H1 (cell line): ENCODE data around the gene DDX42. TPM values are rescaled to one million over a fixed set of nuclear protein-coding genes. Genes with fewer than 3 reads are reported as not detected.
A peak's percentile ranks its signal among the peaks of the same experiment; 100 is the strongest.
"Not testable (repeated sequence)": the region's sequence is repeated elsewhere in the genome, so short reads cannot be mapped to it uniquely, and the experiment has no call there.

Experiments used
- CTCF ChIA-PET: fragments of 300-600 bp; sonication (Branson Sonifier 250); formaldehyde crosslinking; loops from one replicate; lab custom pipeline; 2021; ENCODE audit not compliant: partially characterized antibody; lab: Charles Lee
- POLR2A ChIA-PET: fragments of 300-600 bp; sonication (Branson Sonifier 250); formaldehyde crosslinking; loops from one replicate; lab custom pipeline; 2021; ENCODE audit warnings: inconsistent platforms; ENCODE audit not compliant: partially characterized antibody; lab: Charles Lee
- DNase-seq, 2 experiments: peaks; one replicate each; pipeline versions ENCODE4 v3.0.0 to v3.0.0-alpha.2; 2010 to 2022; ENCODE audit warnings: low spot score in 2 of 2, low read depth in 1 of 2, mixed read lengths in 1 of 2
- FAIRE-seq: peaks from 2 replicates; lab custom pipeline; 2011; peaks lifted over from hg19 to GRCh38; lab: Jason Lieb, UNC
- H2AFZ ChIP-seq: 2 replicates; pipeline ENCODE4 v1.8.1; 2012; ENCODE audit warnings: low read length, inconsistent platforms
- H2AK5ac ChIP-seq: 2 replicates; pipeline ENCODE4 v1.6.1; 2013; ENCODE audit warnings: low read depth, low read length
- H2BK120ac ChIP-seq: replicated peaks from 2 replicates; pipeline ENCODE3; 2013; ENCODE audit warnings: low read depth, low read length, inconsistent platforms
- H2BK12ac ChIP-seq: 2 replicates; pipeline ENCODE4 v1.6.1; 2013; ENCODE audit warnings: low read depth, low read length
- H2BK15ac ChIP-seq: 2 replicates; pipeline ENCODE4 v1.6.1; 2013; ENCODE audit warnings: low read length
- H2BK20ac ChIP-seq: 2 replicates; pipeline ENCODE4 v1.6.1; 2013; ENCODE audit warnings: low read length
- H2BK5ac ChIP-seq: 2 replicates; pipeline ENCODE4 v1.6.1; 2013; ENCODE audit warnings: low read depth, low read length
- H3K14ac ChIP-seq: 2 replicates; pipeline ENCODE4 v1.6.1; 2013; ENCODE audit warnings: inconsistent platforms; ENCODE audit not compliant: insufficient read length
- H3K18ac ChIP-seq: 2 replicates; pipeline ENCODE4 v1.6.1; 2013; ENCODE audit warnings: low read length; ENCODE audit errors: extremely low read depth
- H3K23ac ChIP-seq: 2 replicates; pipeline ENCODE4 v1.6.1; 2013; ENCODE audit warnings: inconsistent platforms; ENCODE audit not compliant: insufficient read length
- H3K23me2 ChIP-seq: 2 replicates; pipeline ENCODE4 v1.6.1; 2013; ENCODE audit warnings: low read depth, low read length
- H3K27ac ChIP-seq: 2 replicates; pipeline ENCODE4 v1.6.1; 2011; ENCODE audit warnings: low read depth, low read length, inconsistent platforms
- H3K27me3 ChIP-seq, 4 experiments: replicated peaks in 1 of 4; 1 replicate in 1 of 4; 2 replicates in 3 of 4; pipeline versions ENCODE4 v1.6.1 to v1.8.1; 2011 to 2013; ENCODE audit warnings: low read length in 3 of 4, mild to moderate bottlenecking in 3 of 4, inconsistent platforms in 2 of 4, mixed read lengths in 2 of 4, moderate library complexity in 1 of 4; ENCODE audit not compliant: control insufficient read depth in 3 of 4, insufficient read depth in 3 of 4; ENCODE audit errors: extremely low read depth in 1 of 4
- H3K36me3 ChIP-seq, 4 experiments: 2 replicates each; pipeline versions ENCODE4 v1.6.1 to v1.8.1; 2011 to 2013; ENCODE audit warnings: mild to moderate bottlenecking in 4 of 4, low read length in 3 of 4, moderate library complexity in 2 of 4, control low read depth in 1 of 4, inconsistent platforms in 1 of 4; ENCODE audit not compliant: insufficient read depth in 4 of 4, control insufficient read depth in 2 of 4
- H3K4ac ChIP-seq: replicated peaks from 2 replicates; pipeline ENCODE3; 2013; ENCODE audit warnings: low read length, low read depth, mixed read lengths, inconsistent platforms; ENCODE audit not compliant: insufficient read length
- H3K4me1 ChIP-seq, 4 experiments: replicated peaks in 1 of 4; 1 replicate in 1 of 4; 2 replicates in 3 of 4; pipeline versions ENCODE4 v1.6.1 to v1.8.1; 2011 to 2013; ENCODE audit warnings: low read length in 3 of 4, inconsistent platforms in 2 of 4, mixed read lengths in 1 of 4; ENCODE audit not compliant: insufficient read depth in 4 of 4, control insufficient read depth in 3 of 4
- H3K4me2 ChIP-seq, 2 experiments: 2 replicates each; pipeline versions ENCODE4 v1.6.1 to v1.8.1; 2011 to 2013; ENCODE audit warnings: low read depth in 2 of 2, low read length in 2 of 2, control low read depth in 1 of 2, inconsistent platforms in 1 of 2, mild to moderate bottlenecking in 1 of 2; ENCODE audit not compliant: insufficient read depth in 1 of 2
- H3K4me3 ChIP-seq, 4 experiments: fragments of 200-600, 300-600 bp in 1 of 4; sonication (generic), shearing (Covaris generic), sonication (Bioruptor Twin) in 1 of 4; 2 replicates each; pipeline versions ENCODE4 v1.5.1 to v1.8.1; 2011 to 2016; ENCODE audit warnings: low read length in 4 of 4, low read depth in 3 of 4, control low read depth in 2 of 4, inconsistent platforms in 2 of 4, mild to moderate bottlenecking in 2 of 4, mixed read lengths in 1 of 4, moderate library complexity in 1 of 4; ENCODE audit not compliant: insufficient read depth in 2 of 4; ENCODE audit errors: extremely low read depth in 1 of 4
- H3K56ac ChIP-seq: replicated peaks from 2 replicates; pipeline ENCODE3; 2013; ENCODE audit warnings: low read depth, mild to moderate bottlenecking, mixed read lengths, low read length, inconsistent platforms; ENCODE audit not compliant: insufficient read length
- H3K79me1 ChIP-seq: 2 replicates; pipeline ENCODE4 v1.6.1; 2013; ENCODE audit warnings: low read depth, low read length, control low read depth
- H3K79me2 ChIP-seq, 2 experiments: 2 replicates each; pipeline versions ENCODE4 v1.6.1 to v1.8.1; 2012 to 2013; ENCODE audit warnings: low read length in 2 of 2, mild to moderate bottlenecking in 2 of 2, inconsistent platforms in 1 of 2; ENCODE audit not compliant: insufficient read depth in 2 of 2, control insufficient read depth in 1 of 2
- H3K9ac ChIP-seq, 4 experiments: replicated peaks in 1 of 4; 1 replicate in 1 of 4; 2 replicates in 3 of 4; pipeline versions ENCODE4 v1.6.1 to v1.8.1; 2011 to 2013; ENCODE audit warnings: low read depth in 3 of 4, low read length in 3 of 4, control low read depth in 2 of 4, mild to moderate bottlenecking in 2 of 4, moderate library complexity in 2 of 4, inconsistent platforms in 1 of 4; ENCODE audit errors: extremely low read depth in 1 of 4
- H3K9me3 ChIP-seq, 2 experiments: 2 replicates each; pipeline versions ENCODE4 v1.6.1 to v1.8.1; 2012 to 2013; ENCODE audit warnings: mild to moderate bottlenecking in 2 of 2, moderate library complexity in 2 of 2, control low read depth in 1 of 2, inconsistent platforms in 1 of 2, low read depth in 1 of 2, low read length in 1 of 2, mixed read lengths in 1 of 2; ENCODE audit not compliant: insufficient read depth in 2 of 2
- H4K20me1 ChIP-seq, 2 experiments: replicated peaks in 1 of 2; 2 replicates each; pipeline versions ENCODE3 to v1.8.1; 2011 to 2013; ENCODE audit warnings: inconsistent platforms in 2 of 2, low read length in 2 of 2, mild to moderate bottlenecking in 1 of 2; ENCODE audit not compliant: insufficient read depth in 2 of 2, control insufficient read depth in 1 of 2
- H4K5ac ChIP-seq: 2 replicates; pipeline ENCODE4 v1.6.1; 2013; ENCODE audit warnings: low read length, low read depth, mixed read lengths, inconsistent platforms; ENCODE audit not compliant: insufficient read length
- H4K8ac ChIP-seq: 2 replicates; pipeline ENCODE4 v1.8.0; 2013; ENCODE audit warnings: mild to moderate bottlenecking, moderate library complexity, low read length, inconsistent platforms; ENCODE audit not compliant: insufficient read depth; ENCODE audit errors: extremely low read depth
- H4K91ac ChIP-seq: replicated peaks from 2 replicates; pipeline ENCODE3; 2013; ENCODE audit warnings: low read length, mixed read lengths, inconsistent platforms; ENCODE audit not compliant: insufficient read length
- CHD2 ChIP-seq: IDR thresholded peaks from 2 replicates; pipeline ENCODE4 v1.6.1; 2012; ENCODE audit warnings: low read length, improper control_type of control experiment
- HDAC2 ChIP-seq, 2 experiments: fragments of 300-600 bp in 1 of 2; sonication (generic) in 1 of 2; IDR thresholded peaks; 2 replicates each; pipeline ENCODE4 v1.6.1; 2011 to 2012; ENCODE audit warnings: low read depth in 2 of 2, low read length in 2 of 2, mild to moderate bottlenecking in 2 of 2, moderate library complexity in 2 of 2, borderline replicate concordance in 1 of 2, inconsistent platforms in 1 of 2
- POLR2A ChIP-seq, 2 experiments: IDR thresholded peaks; 1 replicate in 1 of 2; 2 replicates in 1 of 2; pipeline ENCODE4 v1.6.1; 2011; ENCODE audit warnings: low read depth in 2 of 2, low read length in 2 of 2, mild to moderate bottlenecking in 2 of 2; ENCODE audit errors: control extremely low read depth in 1 of 2
- RFX5 ChIP-seq: IDR thresholded peaks from 2 replicates; pipeline ENCODE4 v1.6.1; 2011; ENCODE audit warnings: low read depth, low read length, improper control_type of control experiment, borderline replicate concordance
- WGBS, 2 experiments: shearing (Covaris generic) in 1 of 2; methylation state at CpG; one replicate each; pipeline versions ENCODE4 v1.1.6 to v1.1.7; 2013 to 2015; ENCODE audit warnings: low lambda C conversion rate in 2 of 2, mixed read lengths in 2 of 2, inconsistent platforms in 1 of 2, low coverage in 1 of 2, missing lambda C conversion rate in 1 of 2; ENCODE audit not compliant: insufficient replicate concordance in 2 of 2, insufficient coverage in 1 of 2, insufficient read length in 1 of 2; ENCODE audit errors: extremely low coverage in 1 of 2, missing lambda C conversion rate in 1 of 2; 5-methylcytosine and 5-hydroxymethylcytosine counted together
- polyA plus RNA-seq, 7 experiments: library from polyadenylated mRNA; depleted of rRNA in 3 of 7; stranded (reverse) in 5 of 7; unstranded in 2 of 7; fragments of >200 nt in 5 of 7; fragments of 200-250 nt in 2 of 7; gene quantifications; 1 replicate in 5 of 7; 2 replicates in 1 of 7; 4 replicates in 1 of 7; pipeline versions ENCODE4 v1.2.1 to v1.2.3, GENCODE V29; 2011 to 2013; ENCODE audit warnings: missing spikeins in 2 of 7, mixed read lengths in 2 of 7
- total RNA-seq: library from RNA; stranded (reverse); fragmentation: NEBNext Ultra II Directional; extraction: Animal tissue kit (Norgen Biotek cat#: 25700); gene quantifications from 2 replicates; pipeline ENCODE4 v1.2.1, GENCODE V29; 2021

The DDX42 gene
- total and polyA plus RNA-seq, 2 of the 8 experiments (the other 6 are each of a cell fraction or from before 2014, with no cell fraction given) = 40.6 to 114 TPM

DNA sequence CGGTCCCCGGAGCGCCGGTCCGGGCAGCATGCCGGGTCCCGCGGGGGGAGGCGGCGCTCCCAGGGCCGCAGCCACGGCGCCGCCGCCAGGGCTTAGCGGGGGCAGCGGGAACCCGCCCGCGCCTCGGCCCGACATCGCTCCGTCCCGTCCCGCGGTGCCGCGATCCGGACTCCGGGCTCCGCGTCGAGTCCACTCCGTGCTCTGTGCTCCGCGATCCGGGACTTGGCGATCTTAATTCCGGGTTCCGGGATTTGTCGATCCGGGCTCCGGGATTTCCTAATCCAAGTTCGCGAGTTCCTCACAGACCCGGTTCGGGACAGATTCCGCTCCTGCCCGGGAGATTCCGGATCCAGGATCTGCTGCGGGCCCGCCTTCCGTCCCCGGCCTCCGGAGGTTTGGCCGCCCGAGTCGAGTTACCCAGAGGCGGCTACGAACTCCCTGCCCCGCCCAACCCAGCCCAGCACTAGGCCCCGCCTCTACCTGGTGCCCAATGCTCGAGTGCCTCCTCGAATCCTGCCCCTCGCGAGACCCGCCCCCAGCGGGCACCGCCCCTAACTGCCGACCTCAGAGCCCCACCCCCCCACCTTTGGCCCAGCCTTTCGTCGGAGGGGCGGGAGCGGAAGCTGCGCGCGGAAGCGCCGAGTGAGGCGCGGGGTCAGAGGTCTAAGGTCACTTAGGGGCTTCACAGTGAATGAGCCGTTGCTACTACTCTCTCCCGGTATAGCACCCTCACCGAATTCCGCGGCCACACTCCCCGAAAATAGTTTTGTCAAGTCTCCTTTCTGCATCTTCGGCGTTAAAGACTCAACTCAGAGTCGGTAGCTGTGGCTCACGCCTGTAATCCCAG lies 68.8 kb downstream of the DDX42 start, which contains the start of gene SMARCD2 (continued):
- TF ChIP-seq RFX5 (peak; percentile 90), HDAC2 (IDR thresholded peaks at IDR 0.05; ENCODE audit: borderline replicate concordance in 1 of 2, low read depth in 2 of 2, low read length in 2 of 2) (no peak), POLR2A (IDR thresholded peaks at IDR 0.05; ENCODE audit: control extremely low read depth in 1 of 2, low read depth in 2 of 2, low read length in 2 of 2) (peak in 1 of 2 experiments; percentile 43; a peak in 1 of 3 replicates), CHD2 (peak; percentile 95)
- TF ChIP-seq, all 59 proteins: peak for 35

DNA sequence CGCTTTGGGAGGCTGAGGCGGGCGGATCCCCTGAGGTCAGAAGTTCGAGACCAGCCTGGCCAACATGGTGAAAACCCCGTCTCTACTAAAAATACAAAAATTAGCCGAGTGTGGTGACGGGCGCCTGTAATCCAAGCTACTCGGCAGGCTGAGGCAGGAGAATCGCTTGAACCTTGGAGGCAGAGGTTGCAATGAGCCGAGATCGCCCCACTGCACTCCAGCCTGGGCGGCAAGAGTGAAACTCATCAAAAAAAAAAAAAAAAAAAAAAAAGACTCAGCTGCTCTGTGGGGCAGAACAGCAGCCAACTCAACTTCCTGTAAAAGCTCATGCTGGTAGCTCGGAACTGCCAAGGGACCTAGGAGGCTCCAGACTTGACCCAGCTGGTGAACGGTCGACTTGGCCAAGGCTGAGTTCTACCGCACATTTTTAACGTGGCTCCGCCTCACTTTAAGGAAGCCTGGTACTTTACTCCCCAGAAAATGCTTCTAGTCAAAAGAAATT lies 69.5 kb downstream of the DDX42 start:
- not testable (repeated sequence) for H3K14ac ChIP-seq, H3K79me1 ChIP-seq, H3K9me3 ChIP-seq, H3K18ac ChIP-seq, H2BK5ac ChIP-seq, H3K27ac ChIP-seq, H3K9ac ChIP-seq, FAIRE-seq, H3K36me3 ChIP-seq, H2BK15ac ChIP-seq, H3K4ac ChIP-seq, H4K91ac ChIP-seq, H2AK5ac ChIP-seq, H2BK12ac ChIP-seq, H3K23ac ChIP-seq, DNase-seq, H3K23me2 ChIP-seq, H3K56ac ChIP-seq, H4K20me1 ChIP-seq, H2BK120ac ChIP-seq, H2BK20ac ChIP-seq
- Histone ChIP-seq H3K27me3 (peaks cover 0 to 23% (median 16%) of the 10 kb centered on the region in 4 experiments; a peak in 6 of 7 replicates), H3K4me3 (peak overlapping the region; percentile 59 to 97 (median 65)), H4K8ac (peak overlapping the region; percentile 54; the same call in 1 of the 2 replicates), H3K79me2 (peaks cover 11 to 25% of the 10 kb centered on the region in 2 experiments), H2AFZ (peak overlapping the region; percentile 43; the same call in 1 of the 2 replicates), H4K5ac (peak overlapping the region; percentile 23), H3K4me2 (peak overlapping the region; percentile 59), H3K4me1 (peaks cover 3 to 19% (median 19%) of the 10 kb centered on the region in 4 experiments)
- ChIA-PET POLR2A (interaction anchor here (0.9 to 27.8 kb wide), 3 partner anchors 10 to 70 kb away, joined by 3 to 593 read pairs (median 13); partner anchors contain the start of genes CCDC47, DDX42, FTSJ3 and PSMC5), CTCF (interaction anchor here (0.9 to 6.9 kb wide), 3 partner anchors 9 to 15 kb away, joined by 3 to 77 read pairs (median 7); no protein-coding TSS in a partner anchor)
- 52% methylated on average over 16 of the region's 19 CpGs; no CpG with 5 or more reads in 1 of the 2 experiments for WGBS, 2 experiments
